GM15510 (cell line): ENCODE data around the gene IPPK.

Source experiments
- POLR2A ChIP-seq: IDR thresholded peaks from 3 replicates; pipeline ENCODE4 v1.6.1; 2011; ENCODE audit warnings: borderline replicate concordance; ENCODE audit not compliant: insufficient read length; ENCODE audit errors: extremely low read depth

IPPK gene

GRCh38 chr9:92655366-92655765 is 14.6 kb downstream of the IPPK start:
- TF ChIP-seq POLR2A, result no peak

GRCh38 chr9:92654481-92655301 is 15.2 kb downstream of the IPPK start:
- no peak for TF ChIP-seq POLR2A

DNA sequence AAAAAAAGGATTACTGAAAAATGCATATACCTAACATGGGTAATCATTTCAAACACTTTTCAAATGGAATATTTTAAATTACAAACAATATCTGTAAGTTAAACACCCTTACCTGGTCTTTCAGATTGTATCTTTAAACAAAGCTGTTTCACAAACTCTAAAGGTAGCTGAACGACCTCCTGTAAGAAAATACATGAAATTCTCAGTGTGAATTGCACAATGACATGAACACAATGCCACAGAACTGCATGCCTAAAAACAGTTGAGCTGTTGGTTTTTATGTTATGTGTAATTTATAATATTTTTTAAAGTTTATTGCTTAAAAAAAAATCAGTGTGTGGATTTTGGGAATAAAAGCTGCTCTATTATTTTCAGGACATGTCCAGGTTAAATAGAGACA is 17.5 kb downstream of the IPPK start:
- TF ChIP-seq POLR2A, result no peak

DNA sequence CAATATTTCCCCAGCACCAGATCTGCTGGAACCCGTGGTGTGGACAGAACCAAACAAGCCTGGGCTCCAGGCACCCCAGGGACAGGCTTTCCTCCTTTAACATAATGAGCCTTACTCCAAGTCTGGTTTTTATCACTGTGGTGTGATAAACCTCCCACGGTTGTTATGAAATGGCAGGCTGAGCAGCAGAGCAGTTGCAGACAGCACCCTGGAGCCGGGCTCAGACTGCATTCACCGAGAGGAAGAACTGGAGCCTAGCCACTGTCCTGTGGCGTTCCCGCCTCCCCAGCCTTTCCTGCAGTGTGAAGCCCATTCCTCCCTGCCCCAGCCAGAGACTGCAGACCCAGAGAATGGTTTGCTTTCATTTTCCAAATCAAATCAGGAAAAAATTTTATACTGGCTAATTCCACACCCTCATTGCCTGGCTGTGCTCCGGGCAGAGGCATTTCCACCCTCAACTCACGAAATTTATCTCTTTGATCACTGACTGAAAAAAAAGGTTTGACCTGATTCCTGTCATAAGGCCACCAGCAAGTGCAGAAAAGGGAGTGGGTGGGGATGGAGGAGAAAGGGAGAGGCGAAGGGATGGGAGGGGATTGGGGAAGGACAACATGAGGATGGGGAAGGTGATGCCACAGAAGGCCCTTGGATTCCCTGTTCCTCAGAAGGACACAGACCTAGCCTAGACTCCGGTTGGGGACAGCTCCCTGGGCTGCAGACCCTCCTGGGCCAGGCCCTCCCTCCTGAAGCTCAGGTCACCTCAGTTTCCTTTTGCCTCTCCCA is 18.9 kb downstream of the IPPK start:
- no peak for TF ChIP-seq POLR2A

- no peak for TF ChIP-seq POLR2A
Observed at GRCh38 chr9:92650296-92650695, 19.6 kb downstream of the IPPK start.

GRCh38 chr9:92649007-92649406 is 20.9 kb downstream of the IPPK start:
- TF ChIP-seq POLR2A, result no peak

DNA sequence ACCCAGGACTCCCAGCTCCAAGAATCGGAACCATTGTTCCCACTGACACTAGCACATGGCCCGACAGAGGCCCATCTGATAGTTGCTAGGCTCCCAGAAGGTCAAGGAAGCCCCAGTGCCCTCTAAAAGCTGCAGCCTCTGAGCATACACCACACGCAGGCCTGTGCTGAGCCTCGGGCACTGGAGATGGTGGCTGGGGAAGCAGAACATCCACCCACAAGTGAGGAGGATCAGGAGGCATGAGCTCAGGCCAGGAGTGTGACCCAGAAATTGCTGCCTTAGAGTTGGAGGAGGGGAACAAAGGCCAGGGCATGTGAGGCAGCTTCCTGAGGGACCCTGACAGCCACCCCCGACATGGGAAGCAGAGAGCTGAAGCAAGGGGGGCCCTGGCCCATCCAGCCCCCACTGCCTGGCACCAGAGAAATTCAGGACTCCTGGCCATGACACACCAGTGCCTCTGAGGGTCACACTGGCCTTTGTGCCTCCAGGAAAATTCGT is 21.4 kb downstream of the IPPK start:
- no peak for TF ChIP-seq POLR2A

GRCh38 chr9:92647671-92648473 is 22.1 kb downstream of the IPPK start:
- TF ChIP-seq POLR2A, result no peak

DNA sequence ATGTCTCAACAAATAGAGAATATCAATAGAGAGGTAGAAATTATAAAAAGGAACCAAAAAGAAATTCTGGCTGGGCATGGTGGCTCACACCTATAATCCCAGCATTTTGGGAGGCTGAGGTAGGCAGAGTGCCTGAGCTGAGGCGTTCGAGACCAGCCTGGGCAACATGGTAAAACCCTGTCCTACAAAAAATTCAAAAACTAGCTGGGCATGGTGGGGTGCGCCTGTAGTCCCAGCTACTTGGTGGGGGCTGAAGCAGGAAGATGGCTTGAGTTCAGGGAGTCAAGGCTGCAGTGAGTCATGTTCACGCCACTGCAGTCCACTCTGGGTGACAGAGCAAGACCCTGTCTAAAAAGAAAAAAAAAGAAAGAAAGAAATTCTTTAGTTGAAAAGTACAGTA is 24.9 kb downstream of the IPPK start:
- TF ChIP-seq POLR2A, result no peak

GRCh38 chr9:92644278-92644677 is 25.7 kb downstream of the IPPK start:
- TF ChIP-seq POLR2A, result no peak

DNA sequence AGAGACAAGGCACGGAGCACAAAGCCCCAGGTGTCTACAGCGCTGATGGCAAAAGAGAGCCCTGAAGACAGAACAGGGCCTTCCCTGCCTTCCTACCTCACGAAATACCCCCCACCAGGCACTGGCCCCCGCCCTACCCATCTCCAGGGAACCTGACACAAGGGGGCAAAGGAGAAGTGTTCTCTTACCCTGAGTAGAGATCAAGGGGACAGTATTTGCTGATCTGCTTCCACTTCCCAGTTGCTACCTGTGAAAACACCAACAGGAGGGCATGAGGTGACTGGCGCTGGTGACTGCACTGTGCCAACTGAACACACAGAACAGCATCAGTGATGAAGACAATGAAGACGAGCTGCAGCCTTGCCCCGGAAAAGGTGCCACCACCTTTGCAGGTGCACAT is 27.4 kb downstream of the IPPK start:
- TF ChIP-seq POLR2A, result no peak

GRCh38 chr9:92642041-92642451 is 27.9 kb downstream of the IPPK start:
- no peak for TF ChIP-seq POLR2A

- no peak for TF ChIP-seq POLR2A
Observed at GRCh38 chr9:92641092-92641809, 28.7 kb downstream of the IPPK start.

DNA sequence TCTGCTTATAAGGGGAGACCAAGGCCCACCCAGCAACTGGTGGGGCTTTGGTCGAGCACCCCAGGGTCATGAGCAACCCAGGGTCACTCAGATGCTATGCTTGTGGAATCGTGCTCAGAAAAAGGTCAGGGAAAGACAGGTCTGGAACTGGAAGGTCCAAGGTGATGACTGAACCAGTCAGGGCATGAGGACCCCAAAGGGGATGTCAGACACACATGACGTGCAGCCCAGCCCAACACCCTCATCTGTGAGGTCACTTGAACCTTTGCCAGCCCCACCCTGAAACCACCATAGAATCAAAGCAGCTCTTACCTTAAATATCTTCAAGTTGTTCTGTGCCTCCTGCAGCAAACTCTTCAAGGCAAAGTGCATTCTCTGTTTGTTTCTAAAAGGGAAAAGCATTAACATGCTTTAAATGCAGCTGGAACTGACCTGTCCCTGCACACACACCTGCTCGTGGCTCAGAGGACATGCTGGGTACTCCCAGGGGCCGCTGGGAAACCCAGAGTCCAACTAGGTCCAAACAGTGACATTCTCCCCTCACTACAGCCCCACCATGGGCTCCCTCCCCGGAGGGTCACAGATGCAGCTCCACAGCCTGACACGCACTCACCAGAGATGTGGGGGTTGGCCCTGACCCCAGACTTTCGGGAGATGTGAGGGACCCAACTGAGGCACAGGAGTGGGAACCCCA is 29.4 kb downstream of the IPPK start:
- no peak for TF ChIP-seq POLR2A
